OCI-M2 (cell line): ENCODE results near the gene UPK3BL2.
"Not testable (repeated sequence)": the region's sequence is repeated elsewhere in the genome, so short reads cannot be mapped to it uniquely, and the experiment has no call there.

Experiments used
- DNase-seq: peaks from one replicate; lab custom pipeline; 2025; ENCODE audit not compliant: unreplicated experiment; lab: John Stamatoyannopoulos, UW

UPK3BL2 gene

GRCh38 chr7:102496861-102497260 lies 46.6 kb downstream of the UPK3BL2 start:
- not testable (repeated sequence) for DNase-seq

GRCh38 chr7:102494473-102495149 lies 48.9 kb downstream of the UPK3BL2 start:
- not testable (repeated sequence) for DNase-seq

- DNase-seq, result not testable (repeated sequence)
Measured at GRCh38 chr7:102494026-102494425, 49.5 kb downstream of the UPK3BL2 start.

- not testable (repeated sequence) for DNase-seq
Measured at GRCh38 chr7:102493220-102493935, 50.1 kb downstream of the UPK3BL2 start.

GRCh38 chr7:102490529-102491075 lies 52.9 kb downstream of the UPK3BL2 start:
- not testable (repeated sequence) for DNase-seq
